Measurements from ENCODE around the gene TECPR1. TPM values are rescaled to one million over a fixed set of nuclear protein-coding genes. Genes with fewer than 3 reads are reported as not detected.

Gene TECPR1
- total RNA-seq, 1 experiment from 2014 or later, result 13.9 TPM

DNA sequence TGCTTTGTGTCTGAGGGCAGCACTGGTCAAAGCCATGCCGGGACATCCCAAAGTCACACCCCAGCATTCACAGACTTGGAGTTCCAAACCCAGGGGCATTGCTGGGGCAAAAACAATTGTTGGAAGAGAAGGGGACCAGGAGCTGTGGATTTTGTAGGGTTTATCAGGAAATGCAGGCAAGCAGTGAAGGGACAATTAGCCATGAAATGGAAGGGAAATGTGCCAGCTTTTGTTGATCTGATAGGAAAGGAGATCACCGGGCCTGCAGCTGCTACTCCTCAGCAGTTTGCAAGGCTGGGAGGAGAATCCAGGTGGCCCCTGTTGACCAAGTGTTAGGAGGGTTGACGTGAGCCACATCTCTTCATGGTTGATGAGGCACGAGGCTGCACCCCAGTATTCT, 26.9 kb upstream of the TECPR1 start:
- TF ChIP-seq CTCF (conservative IDR thresholded peaks at IDR 0.05), result no peak
- Histone ChIP-seq H4K91ac (ENCODE audit: insufficient read length, low read depth, low read length) (no peak overlapping the region), H2BK120ac (ENCODE audit: low read depth, low read length, poor library complexity, severe bottlenecking) (no peak overlapping the region), H3K23ac (ENCODE audit: insufficient read length, low read depth, low read length) (no peak overlapping the region), H2BK15ac (ENCODE audit: low read depth, low read length) (no peak overlapping the region), H3K23me2 (ENCODE audit: insufficient read length, low read depth, low read length, poor library complexity, severe bottlenecking) (peaks cover 11% of the 10 kb centered on the region), H3T11ph (ENCODE audit: low read length) (no peak overlapping the region), H3K56ac (ENCODE audit: insufficient read length, low read depth, low read length) (no peak overlapping the region), H3K4me2 (ENCODE audit: insufficient read depth, insufficient read length, low read length) (no peak overlapping the region), H2BK20ac (ENCODE audit: low read depth, low read length, poor library complexity, severe bottlenecking) (no peak overlapping the region), H3K9me3 (ENCODE audit: control insufficient read depth, low read depth, low read length) (no peaks in the 10 kb centered on the region), H3K27ac (ENCODE audit: insufficient read length, low read depth, low read length) (no peak overlapping the region), H3K4me1 (ENCODE audit: insufficient read depth, low read length) (no peaks in the 10 kb centered on the region; the same call in 1 of the 2 replicates), H2AK5ac (ENCODE audit: insufficient read length, low read length) (no peak overlapping the region), H4K20me1 (ENCODE audit: control insufficient read depth, insufficient read depth, insufficient read length) (no peaks in the 10 kb centered on the region), H2AFZ (ENCODE audit: low read length) (no peak overlapping the region), H2BK5ac (ENCODE audit: insufficient read length, low read length) (no peak overlapping the region), H2BK12ac (ENCODE audit: insufficient read length, low read depth, low read length) (no peak overlapping the region), H3K79me2 (ENCODE audit: insufficient read depth, low read length) (no peaks in the 10 kb centered on the region; the same call in 1 of the 2 replicates), H3K9ac (ENCODE audit: extremely low read depth, insufficient read length, low read length) (no peak overlapping the region), H4K5ac (ENCODE audit: insufficient read length, low read depth, low read length) (no peak overlapping the region), H3K14ac (ENCODE audit: insufficient read depth, low read length) (no peak overlapping the region), H3K27me3 (ENCODE audit: insufficient read depth, low read length) (no peaks in the 10 kb centered on the region), H3K79me1 (ENCODE audit: insufficient read depth, low read depth, low read length, poor library complexity, severe bottlenecking) (no peaks in the 10 kb centered on the region), H4K8ac (replicated peaks; ENCODE audit: insufficient read length, low read depth, low read length) (no peak overlapping the region), H3K4ac (ENCODE audit: low read depth, low read length) (no peak overlapping the region), H3K18ac (ENCODE audit: insufficient read length, low read depth, low read length) (no peak overlapping the region)
- H3K36me3 Mint-ChIP-seq (ENCODE audit: insufficient read depth in 1 of 3, low read depth in 3 of 3), result peaks cover 6 to 13% (median 9%) of the 10 kb centered on the region in 3 experiments; a peak in 6 of 7 replicates
- H3K9me3 Mint-ChIP-seq, result no peaks in the 10 kb centered on the region
- peaks cover 2% of the 10 kb centered on the region for H3K27me3 Mint-ChIP-seq (ENCODE audit: low read depth)
- H3K4me1 Mint-ChIP-seq, result peaks cover 19 to 21% of the 10 kb centered on the region in 2 experiments
- no peak for DNase-seq
- peak overlapping the region in 2 of 3 experiments; percentile 31 to 78; a peak in 2 of 7 replicates for H3K27ac Mint-ChIP-seq
- no peak overlapping the region for H3K4me3 Mint-ChIP-seq
- no CpG with 5 or more reads among the region's 4 CpGs for WGBS (ENCODE audit: extremely low coverage, insufficient read length, low lambda C conversion rate)
